ENCODE results near the gene CBX4. TPM values are rescaled to one million over a fixed set of nuclear protein-coding genes. Genes with fewer than 3 reads are reported as not detected.

Gene CBX4
- total RNA-seq, result 1 to 10 TPM; 8.7 to 9.1 TPM

DNA sequence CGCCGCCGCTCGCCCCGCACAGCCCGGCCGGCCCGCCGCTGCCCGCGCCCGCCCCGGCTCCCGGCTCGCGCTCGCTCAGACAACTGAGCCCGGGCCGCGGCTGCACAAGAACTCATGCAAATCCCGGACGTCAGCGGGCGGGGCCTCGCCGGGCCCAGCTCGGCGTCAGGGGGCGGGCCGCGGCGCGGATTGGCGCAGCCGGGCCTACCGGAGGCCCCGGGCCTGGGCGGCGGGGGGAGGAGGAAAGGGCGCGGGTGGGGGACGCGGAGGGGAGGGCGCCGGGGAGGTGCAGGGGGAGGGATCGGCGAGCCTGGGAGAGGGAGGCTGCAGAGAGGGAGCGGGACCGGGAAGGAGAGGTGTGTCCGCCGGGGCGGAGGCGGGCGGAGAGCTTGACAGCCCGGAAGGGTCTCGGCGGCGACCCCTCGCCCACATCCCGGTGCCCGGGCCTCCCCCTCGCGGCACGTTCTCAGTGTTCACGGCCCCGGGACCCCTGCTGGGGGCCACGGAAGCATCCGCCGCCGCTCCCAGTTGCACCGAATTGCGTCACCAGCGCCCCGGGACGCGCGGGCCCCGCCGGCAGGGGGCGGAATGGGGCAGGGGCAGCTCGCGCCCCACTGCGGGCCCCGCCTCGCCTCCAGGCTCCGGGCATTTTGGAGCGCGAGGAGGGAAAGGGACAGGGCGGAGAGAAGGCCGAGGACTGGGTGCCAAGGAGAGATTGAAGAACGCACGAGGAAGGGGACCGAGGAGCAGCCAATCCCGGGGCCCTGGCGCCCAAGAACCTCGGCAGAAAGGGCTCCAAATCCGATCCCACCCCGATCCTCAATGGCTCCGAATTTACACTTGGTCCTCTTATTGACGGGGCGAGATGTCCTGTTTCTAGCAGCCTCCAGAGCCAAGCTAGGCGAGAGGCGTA, at the start of gene CBX4:
Gene CBX4, minus strand, starts transcription at position 85 of the 913 bp plus-strand sequence. CDS start 189 bp downstream, outside the sequence.
- Mint-ChIP-seq H3K27me3 (peaks cover 11% of the 10 kb centered on the region), H3K4me3 (peak within 1 kb of the TSS; percentile 88), H3K36me3 (ENCODE audit: low read depth) (peaks cover 12% of the 10 kb centered on the region), H3K27ac (peak within 1 kb of the TSS; percentile 64), H3K4me1 (peaks cover 6% of the 10 kb centered on the region), H3K9me3 (no peaks in the 10 kb centered on the region)
- peak; percentile 90 for ATAC-seq (replicated peaks)

- H3K4me1 Mint-ChIP-seq, result no peaks in the 10 kb centered on the region
- peaks cover 39% of the 10 kb centered on the region for H3K27me3 Mint-ChIP-seq
- H3K9me3 Mint-ChIP-seq, result no peaks in the 10 kb centered on the region
- no peaks in the 10 kb centered on the region for H3K36me3 Mint-ChIP-seq (ENCODE audit: low read depth)
- no peak for ATAC-seq (replicated peaks)
- no peak overlapping the region for H3K4me3 Mint-ChIP-seq
- no peak overlapping the region for H3K27ac Mint-ChIP-seq
Measured at GRCh38 chr17:79888009-79888540, 48.8 kb upstream of the CBX4 start.

GRCh38 chr17:79887451-79887991, 48.3 kb upstream of the CBX4 start:
- peaks cover 42% of the 10 kb centered on the region for H3K27me3 Mint-ChIP-seq
- no peaks in the 10 kb centered on the region for H3K9me3 Mint-ChIP-seq
- H3K27ac Mint-ChIP-seq, result no peak overlapping the region
- no peak overlapping the region for H3K4me3 Mint-ChIP-seq
- H3K36me3 Mint-ChIP-seq (ENCODE audit: low read depth), result no peaks in the 10 kb centered on the region
- ATAC-seq (replicated peaks), result no peak
- no peaks in the 10 kb centered on the region for H3K4me1 Mint-ChIP-seq

GRCh38 chr17:79883202-79883601, 44.0 kb upstream of the CBX4 start:
- Mint-ChIP-seq H3K27ac (no peak overlapping the region), H3K36me3 (ENCODE audit: low read depth) (no peaks in the 10 kb centered on the region), H3K27me3 (peaks cover 26% of the 10 kb centered on the region), H3K4me3 (no peak overlapping the region), H3K9me3 (no peaks in the 10 kb centered on the region), H3K4me1 (no peaks in the 10 kb centered on the region)
- no peak for ATAC-seq (replicated peaks)

DNA sequence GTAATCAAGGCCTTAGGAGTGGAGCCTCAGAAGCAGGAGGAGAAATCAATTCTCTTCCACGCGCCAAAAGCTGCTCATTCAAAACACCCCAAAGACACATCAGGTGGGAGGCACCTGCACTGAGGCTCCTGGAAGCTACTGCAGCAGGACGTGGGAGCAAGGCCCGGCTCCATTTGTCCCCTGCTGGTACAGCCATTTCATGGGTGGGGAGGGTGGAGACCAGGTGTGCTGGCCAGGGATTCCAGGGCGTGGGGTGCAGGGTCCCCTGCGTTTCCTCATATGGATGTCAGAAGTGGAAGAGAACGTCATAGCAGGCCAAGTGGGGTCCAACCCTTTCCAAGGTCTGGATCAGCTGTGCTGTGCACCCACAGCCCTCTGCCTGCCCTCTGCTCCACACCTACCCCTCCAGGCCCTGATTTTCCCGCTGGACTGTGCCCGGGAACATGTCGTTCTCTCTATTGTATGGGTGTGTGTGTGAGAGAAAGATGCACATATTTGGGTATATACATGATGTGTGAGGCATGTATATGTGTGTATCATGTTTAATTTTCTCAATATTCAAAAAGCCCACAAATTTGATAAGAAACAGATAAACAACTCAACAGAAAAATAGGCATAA, 39.2 kb upstream of the CBX4 start:
- Mint-ChIP-seq H3K27me3 (peaks cover 14% of the 10 kb centered on the region), H3K4me1 (peaks cover 6% of the 10 kb centered on the region), H3K36me3 (ENCODE audit: low read depth) (no peaks in the 10 kb centered on the region), H3K9me3 (no peaks in the 10 kb centered on the region), H3K4me3 (no peak overlapping the region), H3K27ac (no peak overlapping the region)
- ATAC-seq (replicated peaks), result no peak

- Mint-ChIP-seq H3K4me1 (peaks cover 6% of the 10 kb centered on the region), H3K27ac (no peak overlapping the region), H3K27me3 (peaks cover 5% of the 10 kb centered on the region), H3K4me3 (no peak overlapping the region), H3K36me3 (ENCODE audit: low read depth) (no peaks in the 10 kb centered on the region), H3K9me3 (no peaks in the 10 kb centered on the region)
- ATAC-seq (replicated peaks), result no peak
Measured at GRCh38 chr17:79877041-79877440, 37.8 kb upstream of the CBX4 start.

GRCh38 chr17:79875511-79875910, 36.3 kb upstream of the CBX4 start:
- Mint-ChIP-seq H3K27ac (no peak overlapping the region), H3K4me3 (no peak overlapping the region), H3K27me3 (peaks cover 3% of the 10 kb centered on the region), H3K9me3 (no peaks in the 10 kb centered on the region), H3K4me1 (peaks cover 6% of the 10 kb centered on the region), H3K36me3 (ENCODE audit: low read depth) (no peaks in the 10 kb centered on the region)
- ATAC-seq (replicated peaks), result no peak

DNA sequence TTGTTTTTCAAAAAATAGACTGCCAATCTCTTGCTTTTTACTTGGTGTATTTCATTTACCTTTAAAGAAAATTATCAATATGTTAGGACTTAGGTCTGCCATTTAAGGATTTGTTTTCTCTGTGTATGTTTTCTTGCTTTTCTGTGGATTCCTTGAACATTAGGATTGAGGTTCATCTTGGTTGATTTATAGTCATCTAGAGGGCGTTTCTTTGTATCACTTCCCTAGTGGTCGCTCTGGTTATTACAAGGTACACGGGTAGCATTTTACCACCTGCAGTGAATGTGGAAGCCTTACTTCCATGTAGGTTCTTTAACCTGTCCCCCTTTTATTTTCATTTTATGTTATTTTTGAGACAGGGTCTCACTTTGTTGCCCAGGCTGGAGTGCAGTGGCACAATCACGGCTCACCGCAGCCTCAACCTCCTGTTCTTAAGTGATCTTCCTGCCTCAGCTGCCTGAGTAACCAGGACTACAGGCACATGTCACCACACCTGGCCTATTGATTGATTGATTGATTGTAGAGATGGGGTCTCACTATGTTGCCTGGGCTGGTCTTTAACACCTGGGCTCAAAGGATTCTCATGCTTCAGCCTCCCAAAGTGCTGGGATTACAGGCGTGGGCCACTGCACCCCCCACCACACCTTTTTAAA, 35.2 kb upstream of the CBX4 start:
- H3K27ac Mint-ChIP-seq, result no peak overlapping the region
- H3K4me3 Mint-ChIP-seq, result no peak overlapping the region
- ATAC-seq (replicated peaks), result peak; percentile 32
- peaks cover 3% of the 10 kb centered on the region for H3K27me3 Mint-ChIP-seq
- H3K4me1 Mint-ChIP-seq, result peaks cover 6% of the 10 kb centered on the region
- no peaks in the 10 kb centered on the region for H3K9me3 Mint-ChIP-seq
- no peaks in the 10 kb centered on the region for H3K36me3 Mint-ChIP-seq (ENCODE audit: low read depth)

DNA sequence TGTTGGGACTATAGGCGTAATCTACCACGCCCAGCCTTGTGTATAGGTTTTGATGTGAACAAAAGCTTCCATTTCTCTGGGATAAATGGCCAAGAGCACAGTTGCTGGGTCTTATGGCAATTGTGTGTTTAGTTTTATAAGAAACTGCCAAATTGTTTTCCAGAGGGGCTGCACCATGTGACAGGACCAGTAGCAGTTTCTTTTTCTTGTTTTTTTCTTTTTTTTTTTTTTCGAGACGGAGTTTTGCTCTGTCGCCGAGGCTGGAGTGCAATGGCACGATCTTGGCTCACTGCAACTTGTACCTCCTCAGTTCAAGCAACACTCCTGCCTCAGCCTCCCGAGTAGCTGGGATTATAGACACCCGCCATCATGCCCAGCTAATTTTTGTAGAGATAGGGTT, 34.3 kb upstream of the CBX4 start:
- no peak overlapping the region for H3K4me3 Mint-ChIP-seq
- H3K4me1 Mint-ChIP-seq, result peaks cover 6% of the 10 kb centered on the region
- no peak for ATAC-seq (replicated peaks)

DNA sequence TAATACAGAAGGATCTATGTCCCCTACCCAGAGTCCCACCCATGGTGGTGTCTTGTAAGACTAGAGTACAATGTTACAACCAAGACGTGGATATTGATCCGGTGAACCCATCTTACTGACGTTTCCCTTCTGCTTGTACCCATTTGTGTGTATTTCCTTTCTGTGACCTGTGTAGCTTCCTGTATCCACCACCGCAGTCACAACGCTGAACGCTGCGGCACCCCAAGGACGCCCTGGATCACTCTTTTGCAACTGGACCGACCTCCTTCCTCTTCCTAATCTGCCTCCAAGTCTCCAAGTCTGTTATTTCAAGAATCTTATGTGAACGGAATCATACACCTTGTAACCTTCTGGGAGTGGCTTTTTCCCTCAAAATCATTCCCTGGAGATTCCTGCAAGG, 33.5 kb upstream of the CBX4 start:
- no peaks in the 10 kb centered on the region for H3K36me3 Mint-ChIP-seq (ENCODE audit: low read depth)
- peaks cover 6% of the 10 kb centered on the region for H3K4me1 Mint-ChIP-seq
- no peak for ATAC-seq (replicated peaks)
- H3K4me3 Mint-ChIP-seq, result no peak overlapping the region
- H3K9me3 Mint-ChIP-seq, result no peaks in the 10 kb centered on the region
- H3K27me3 Mint-ChIP-seq, result peaks cover 3% of the 10 kb centered on the region
- H3K27ac Mint-ChIP-seq, result no peak overlapping the region

More for the DNA sequence above, 34.3 kb upstream of the CBX4 start:
- Mint-ChIP-seq H3K36me3 (ENCODE audit: low read depth) (no peaks in the 10 kb centered on the region), H3K9me3 (no peaks in the 10 kb centered on the region), H3K27ac (no peak overlapping the region), H3K27me3 (peaks cover 3% of the 10 kb centered on the region)

DNA sequence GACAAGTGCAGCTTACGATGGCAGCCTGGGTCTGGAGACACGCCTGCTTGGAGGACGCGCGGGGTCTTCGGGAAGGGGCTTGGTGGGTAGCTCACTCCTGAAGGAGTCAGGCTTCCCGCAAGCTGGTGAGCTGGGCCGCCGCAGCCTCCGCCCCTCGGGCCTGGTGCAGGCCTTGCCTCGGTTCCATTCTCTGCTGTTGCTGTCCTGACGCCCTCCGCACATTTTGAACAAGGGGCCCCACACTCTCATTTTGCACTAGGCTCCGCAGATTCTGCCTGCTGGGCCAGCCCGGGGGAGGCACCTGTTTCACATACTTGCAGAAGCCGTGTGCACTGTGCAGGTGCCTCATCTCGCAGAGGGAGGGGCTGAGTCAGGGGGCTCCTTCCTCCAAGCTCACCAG, 31.9 kb upstream of the CBX4 start:
- H3K36me3 Mint-ChIP-seq (ENCODE audit: low read depth), result no peaks in the 10 kb centered on the region
- no peak for ATAC-seq (replicated peaks)
- H3K27ac Mint-ChIP-seq, result no peak overlapping the region

DNA sequence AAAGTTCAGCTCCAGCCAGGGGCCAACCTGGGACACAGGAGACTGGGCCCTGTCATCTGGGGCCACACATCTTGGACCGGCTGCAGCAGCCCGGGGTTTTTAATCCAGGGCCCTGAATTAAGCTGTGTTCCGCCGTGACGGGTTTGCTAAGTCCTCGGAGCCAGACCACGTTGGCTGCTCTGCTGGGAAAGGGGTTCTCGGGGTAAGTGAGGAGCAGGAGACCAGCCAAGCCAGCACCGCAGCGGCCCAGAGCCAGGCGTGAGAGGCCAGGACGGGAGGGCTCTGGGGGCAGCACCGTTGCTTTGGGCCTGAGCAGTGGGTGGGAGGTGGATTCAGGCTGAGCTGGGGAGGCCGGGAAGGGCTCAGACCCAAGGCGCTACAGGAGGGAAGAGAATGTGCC, 31.3 kb upstream of the CBX4 start:
- no peak for ATAC-seq (replicated peaks)

More for the DNA sequence above, 31.9 kb upstream of the CBX4 start:
- Mint-ChIP-seq H3K27me3 (peaks cover 3% of the 10 kb centered on the region), H3K4me1 (peaks cover 6% of the 10 kb centered on the region), H3K4me3 (no peak overlapping the region), H3K9me3 (no peaks in the 10 kb centered on the region)

GRCh38 chr17:79866791-79867518, 27.7 kb upstream of the CBX4 start:
- Mint-ChIP-seq H3K36me3 (ENCODE audit: low read depth) (no peaks in the 10 kb centered on the region), H3K4me1 (no peaks in the 10 kb centered on the region), H3K4me3 (no peak overlapping the region), H3K27ac (no peak overlapping the region), H3K27me3 (peaks cover 19% of the 10 kb centered on the region), H3K9me3 (no peaks in the 10 kb centered on the region)
- ATAC-seq (replicated peaks), result peak; percentile 52

More for the DNA sequence above, 31.3 kb upstream of the CBX4 start:
- Mint-ChIP-seq H3K4me1 (peaks cover 6% of the 10 kb centered on the region), H3K9me3 (no peaks in the 10 kb centered on the region), H3K27ac (no peak overlapping the region), H3K36me3 (ENCODE audit: low read depth) (no peaks in the 10 kb centered on the region), H3K4me3 (no peak overlapping the region), H3K27me3 (peaks cover 3% of the 10 kb centered on the region)
